GM19467 (cell line): ENCODE data around the gene TNIK.

ENCODE experiments used
- ATAC-seq: cut with Tn5 transposase; IDR thresholded peaks from one replicate; pipeline ENCODE4 v1.9.1; 2021; ENCODE audit warnings: mild to moderate bottlenecking, moderate library complexity; ENCODE audit not compliant: unreplicated experiment

Gene TNIK

GRCh38 chr3:171113716-171114115 is 346.5 kb downstream of the TNIK start:
- no peak for ATAC-seq

GRCh38 chr3:171110715-171111114 is 349.5 kb downstream of the TNIK start:
- ATAC-seq = no peak

GRCh38 chr3:171108066-171108465 is 352.1 kb downstream of the TNIK start:
- no peak for ATAC-seq

- no peak for ATAC-seq
Observed at GRCh38 chr3:171103185-171103584, 357.0 kb downstream of the TNIK start.

DNA sequence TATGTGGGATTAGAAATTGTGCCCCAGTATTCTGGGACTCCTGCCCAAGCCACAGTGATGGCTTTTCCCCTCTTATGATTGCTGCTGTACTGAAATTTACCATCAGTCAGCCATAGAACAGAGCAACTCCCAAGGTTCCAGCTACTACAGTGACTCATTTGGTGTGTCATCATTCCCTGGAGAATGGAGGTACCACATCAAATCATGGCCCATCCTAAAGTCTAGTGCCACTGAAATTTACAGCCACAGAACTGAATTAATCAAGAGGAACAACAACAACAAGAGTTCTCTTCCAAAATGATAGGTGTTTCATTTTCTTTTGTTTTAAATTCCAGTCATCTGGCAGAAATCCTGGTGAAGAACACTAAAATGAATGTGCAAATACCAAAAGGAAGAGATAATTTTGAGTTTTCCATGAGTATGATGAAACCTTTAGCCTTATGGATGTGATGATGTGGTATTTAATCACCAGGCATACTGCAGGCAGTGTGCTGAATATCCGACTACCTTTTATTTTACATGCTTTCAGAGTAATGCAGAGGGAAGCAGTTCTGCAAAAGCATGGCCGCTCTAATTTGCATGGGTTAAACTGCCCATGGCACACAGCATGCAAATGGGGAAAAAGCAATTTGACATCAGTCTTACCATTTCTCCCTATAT is 358.1 kb downstream of the TNIK start:
- ATAC-seq = no peak

GRCh38 chr3:171099911-171100310 is 360.3 kb downstream of the TNIK start:
- ATAC-seq = no peak

DNA sequence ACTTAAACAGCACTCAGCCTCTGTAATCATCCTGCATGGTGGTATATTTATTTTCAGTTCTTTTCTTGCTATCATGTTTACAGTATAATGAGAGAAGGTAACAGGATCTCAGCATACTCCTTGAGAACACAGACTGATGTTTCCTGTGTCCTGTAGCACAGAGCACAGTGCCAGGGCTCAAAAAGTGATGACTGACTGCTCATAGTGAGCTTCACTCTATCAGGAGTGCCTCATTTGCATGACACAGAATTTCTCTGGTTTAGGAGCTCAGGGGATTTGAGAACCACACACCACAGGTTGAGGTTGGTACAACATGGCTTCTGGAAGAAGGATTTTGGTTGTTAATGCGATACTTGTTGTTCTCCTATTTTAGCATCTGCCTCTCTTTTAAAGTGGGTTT is 365.1 kb downstream of the TNIK start:
- peak; percentile 75 for ATAC-seq

DNA sequence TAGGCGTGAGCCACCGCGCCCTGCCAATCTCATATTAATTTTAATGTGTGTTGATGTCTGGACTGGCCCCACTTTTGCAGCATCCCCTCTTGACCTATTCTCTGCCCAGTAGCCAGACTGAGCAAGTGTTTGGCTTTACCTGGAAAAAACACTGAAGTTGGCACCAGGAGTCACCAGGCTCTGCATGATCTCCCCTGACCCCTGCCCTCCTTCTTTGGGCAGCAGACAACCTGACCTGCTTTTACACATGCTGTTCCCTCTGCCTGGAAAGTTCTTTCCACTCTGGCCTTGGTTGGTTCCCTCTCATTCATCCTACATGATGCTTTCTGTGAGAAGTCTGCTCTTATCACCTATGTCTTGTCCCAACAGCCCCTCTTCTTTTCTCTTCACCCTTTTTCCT is 365.8 kb downstream of the TNIK start:
- no peak for ATAC-seq

GRCh38 chr3:171093462-171093861 is 366.7 kb downstream of the TNIK start:
- no peak for ATAC-seq

DNA sequence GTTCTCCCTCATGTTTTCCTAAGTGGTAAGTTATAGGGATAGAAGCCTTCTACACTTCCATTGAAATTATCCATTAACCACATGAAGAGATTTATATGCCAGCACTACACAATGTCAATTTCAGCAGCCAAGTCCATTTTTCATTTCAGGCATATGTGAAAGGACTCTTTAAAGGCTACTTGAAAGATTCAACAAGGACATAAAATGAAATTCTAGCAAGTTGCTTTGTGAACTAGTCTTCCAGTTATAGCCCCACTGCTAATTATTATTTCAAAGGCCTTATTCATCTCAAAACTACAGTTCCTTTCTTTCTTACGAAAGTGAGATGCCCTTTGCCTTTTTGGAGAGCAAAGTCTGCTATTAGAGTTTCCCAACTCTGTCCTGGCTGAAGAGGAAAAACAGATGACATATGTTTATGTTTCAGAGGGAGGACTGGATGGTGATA is 367.7 kb downstream of the TNIK start:
- ATAC-seq = no peak

- ATAC-seq = no peak
Observed at GRCh38 chr3:171090321-171090720, 369.9 kb downstream of the TNIK start.

DNA sequence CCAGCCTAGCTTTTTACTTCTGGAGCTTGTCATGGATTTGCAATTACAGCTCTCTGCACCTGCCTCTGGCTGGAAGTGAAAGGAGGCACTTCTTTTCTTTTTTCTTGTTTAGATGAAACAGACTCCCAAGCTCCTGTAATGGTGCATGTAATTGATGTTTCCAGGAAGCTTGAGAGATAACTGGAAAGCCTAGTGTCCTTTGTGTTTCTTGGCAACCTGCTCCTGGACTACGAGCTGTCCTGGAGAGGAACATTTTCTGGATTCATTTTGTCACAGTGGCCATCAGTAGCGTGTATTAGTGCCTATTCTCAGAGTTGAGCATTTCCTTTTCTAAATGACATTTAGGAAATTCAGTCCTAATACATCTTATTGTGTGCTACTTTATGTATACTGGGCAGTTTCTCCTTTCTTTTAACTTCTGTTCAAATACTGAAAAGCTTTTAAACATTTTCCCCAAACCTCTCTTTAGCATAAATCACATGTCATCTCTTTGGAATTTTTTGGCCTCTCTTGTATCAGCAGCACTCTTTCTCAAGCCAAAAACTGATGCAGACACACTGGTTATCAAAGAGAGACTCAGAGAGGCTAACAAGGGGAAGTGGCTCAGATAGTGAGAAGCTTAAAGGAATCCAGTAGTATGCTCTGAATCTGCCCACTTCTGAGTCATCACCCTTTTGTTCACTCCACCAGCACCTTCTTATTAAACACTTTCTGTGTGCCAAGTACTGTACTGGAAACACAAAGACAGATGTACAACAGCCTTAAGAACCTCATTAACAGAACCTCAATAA is 371.0 kb downstream of the TNIK start:
- ATAC-seq = no peak

DNA sequence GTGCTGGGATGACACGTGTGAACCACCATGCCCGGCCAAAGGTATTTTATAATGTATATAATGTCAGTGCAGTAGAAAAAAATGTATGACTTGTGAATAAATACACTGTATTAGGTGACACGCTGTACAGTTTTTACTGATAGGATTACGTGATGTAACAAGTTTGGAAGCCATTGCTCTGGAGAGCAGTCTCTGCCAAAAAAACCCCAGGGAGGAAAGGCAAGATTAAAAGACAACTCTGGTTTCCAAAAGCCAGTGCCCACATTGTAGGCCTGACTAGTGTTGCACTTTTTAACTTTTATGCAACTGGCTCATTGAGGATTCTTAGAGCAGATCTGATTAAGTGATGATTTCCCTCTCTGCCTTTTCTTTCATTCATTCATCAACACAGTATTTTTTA is 371.7 kb downstream of the TNIK start:
- no peak for ATAC-seq

DNA sequence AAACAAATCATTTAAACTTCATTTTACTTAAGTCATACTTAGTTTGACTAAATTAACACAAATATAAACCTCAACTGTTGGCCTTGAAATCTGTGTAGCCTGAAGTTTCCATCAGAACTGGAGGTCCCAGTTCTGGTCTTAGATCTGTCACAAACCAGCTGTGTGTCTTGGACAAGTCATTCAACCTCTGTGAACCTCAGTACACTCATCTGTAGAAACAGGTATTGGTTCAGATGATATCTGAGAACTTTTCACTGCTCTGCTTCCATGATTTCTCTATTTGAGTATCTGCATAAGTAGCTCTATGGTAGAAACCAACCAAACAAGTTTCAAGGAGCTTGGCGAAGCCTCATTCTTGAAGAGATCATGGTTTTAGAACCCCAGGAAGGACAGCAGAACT is 373.3 kb downstream of the TNIK start:
- ATAC-seq = no peak

GRCh38 chr3:171077261-171077660 is 382.9 kb downstream of the TNIK start:
- no peak for ATAC-seq

DNA sequence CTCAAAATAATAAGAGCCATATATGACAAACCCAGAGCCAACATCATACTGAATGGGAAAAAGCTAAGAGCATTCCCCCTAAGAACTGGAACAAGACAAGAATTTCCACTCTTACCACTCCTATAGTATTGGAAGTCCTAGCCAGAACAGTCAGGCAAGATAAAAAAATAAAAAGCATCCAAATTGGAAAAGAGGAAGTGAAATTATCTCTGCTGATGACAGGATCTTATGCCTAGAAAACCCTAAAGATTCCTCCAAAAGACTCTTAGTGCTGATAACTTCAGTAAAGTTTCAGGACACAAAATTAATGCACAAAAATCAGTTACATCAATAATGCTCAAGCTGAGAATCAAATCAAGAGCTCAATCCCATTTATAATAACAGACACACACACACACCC is 387.8 kb downstream of the TNIK start:
- ATAC-seq = no peak

DNA sequence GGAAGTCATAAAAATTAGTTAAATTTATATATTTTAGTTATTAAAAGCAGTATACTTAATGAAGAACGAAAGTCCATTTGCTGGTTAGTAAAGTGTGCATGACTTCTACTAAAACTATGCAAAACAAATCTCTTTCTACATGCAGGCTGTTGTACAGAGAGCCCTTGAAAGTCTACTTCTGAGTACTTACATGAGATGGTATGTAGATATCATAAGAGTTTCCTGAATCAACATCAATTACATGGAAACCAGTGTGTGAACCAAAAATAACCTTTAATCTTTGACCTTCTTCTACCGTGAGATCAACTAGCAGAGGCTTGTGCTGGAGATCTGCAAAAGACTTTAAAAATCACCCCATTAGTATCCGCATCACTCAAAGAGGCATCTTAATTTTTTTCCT is 391.5 kb downstream of the TNIK start:
- ATAC-seq = no peak

GRCh38 chr3:171066206-171066605 is 394.0 kb downstream of the TNIK start:
- no peak for ATAC-seq

GRCh38 chr3:171065732-171066131 is 394.5 kb downstream of the TNIK start:
- ATAC-seq = no peak

DNA sequence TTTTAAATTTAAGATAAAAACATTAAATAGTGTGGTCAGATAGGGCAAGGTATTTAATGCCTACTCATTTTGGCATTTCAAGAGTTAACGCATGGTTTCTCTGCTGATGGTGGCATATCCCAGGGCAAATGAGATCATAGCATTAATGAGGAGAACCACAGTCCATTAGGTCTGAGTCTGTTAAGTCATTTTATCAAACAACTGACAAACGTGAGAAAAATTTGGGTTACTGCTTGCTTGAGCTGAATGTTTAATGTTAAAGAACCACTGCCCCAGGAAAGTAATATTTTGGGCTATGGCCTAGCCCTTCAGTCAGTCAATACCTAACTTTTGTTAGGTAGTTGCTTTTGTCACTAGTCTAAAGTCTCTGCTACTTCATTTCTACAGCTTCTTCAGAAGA is 395.7 kb downstream of the TNIK start:
- ATAC-seq = no peak

GRCh38 chr3:171061749-171062148 is 398.5 kb downstream of the TNIK start:
- ATAC-seq = no peak

DNA sequence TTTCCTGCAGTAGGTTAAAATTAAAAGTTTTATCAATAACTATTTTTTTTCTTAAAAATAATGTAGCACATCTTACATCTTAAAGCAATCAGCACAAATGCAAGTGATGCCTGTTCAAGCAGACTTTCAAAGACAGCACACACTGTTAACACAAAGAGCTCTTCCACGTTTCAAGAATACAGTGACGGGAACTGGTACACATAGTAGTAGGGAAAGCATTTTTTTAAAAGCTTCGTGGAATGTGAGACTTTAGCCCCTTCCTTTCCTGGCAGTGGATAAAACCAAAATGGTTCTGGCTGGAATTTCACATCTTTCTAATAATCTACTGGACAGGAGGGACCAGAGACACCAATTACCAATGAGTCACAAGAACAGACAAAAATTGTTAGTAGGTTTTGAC is 400.2 kb downstream of the TNIK start:
- no peak for ATAC-seq
